Measurements from ENCODE around the gene RASGRP4. TPM values are rescaled to one million over a fixed set of nuclear protein-coding genes. Genes with fewer than 3 reads are reported as not detected.

The RASGRP4 gene
- total and polyA plus RNA-seq, 10 of the 15 experiments (the other 5 are each of a cell fraction or from before 2014, with no cell fraction given), result 0.24 to 7.4 (median 3.3) TPM

DNA sequence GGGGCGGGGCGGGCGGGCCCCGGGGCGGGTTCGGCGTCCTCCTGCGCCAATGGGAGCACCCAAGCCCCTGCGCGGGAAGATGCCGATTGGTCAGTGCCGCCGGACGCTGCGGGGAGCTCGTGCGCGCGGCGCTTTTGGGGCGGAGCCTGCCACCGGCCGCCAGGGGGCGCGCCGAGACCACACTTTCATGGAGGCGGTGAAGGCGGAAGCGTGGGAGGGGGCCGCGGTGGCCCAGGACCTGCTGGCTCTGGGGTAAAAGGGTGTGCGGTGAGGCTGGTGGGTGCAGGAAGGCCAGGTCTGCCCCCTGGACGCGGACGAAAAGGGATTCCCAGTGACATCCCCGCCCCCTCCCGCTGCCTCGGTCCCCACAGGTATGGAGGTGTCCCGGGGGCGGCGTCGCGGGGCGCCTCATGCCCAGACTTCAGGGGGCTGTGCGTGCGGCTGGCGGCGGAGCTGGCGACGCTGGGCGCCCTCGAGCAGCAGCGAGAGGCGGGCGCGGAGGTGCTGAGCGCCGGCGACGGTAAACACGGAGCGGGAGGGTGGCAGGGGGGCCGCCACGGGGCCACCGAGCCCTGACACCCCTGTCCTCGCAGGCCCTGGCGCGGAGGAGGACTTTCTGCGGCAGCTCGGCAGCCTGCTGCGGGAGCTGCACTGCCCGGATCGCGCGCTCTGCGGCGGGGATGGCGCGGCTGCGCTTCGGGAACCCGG is 22.9 kb downstream of the RASGRP4 start, which contains the start of gene FAM98C:
TSS of gene FAM98C (plus strand) at position 127 of the 708 bp plus-strand sequence. CDS start at position 188, 61 bp downstream.
- H3K4me3 ChIP-seq, result peak within 1 kb of the TSS; percentile 86
- TF ChIP-seq NRF1 (conservative IDR thresholded peaks at IDR 0.05; ENCODE audit: low read depth, low read length), result peak; percentile 39; the same call in 1 of the 2 replicates
- no peak for TF ChIP-seq CBFB (IDR thresholded peaks at IDR 0.05; ENCODE audit: low read depth)
- peak; percentile 94 to 98 for TF ChIP-seq BHLHE40 (IDR thresholded peaks at IDR 0.05; ENCODE audit: borderline replicate concordance in 1 of 2, low read depth in 2 of 2, low read length in 1 of 2)
- no peak for TF ChIP-seq BCL11A (IDR thresholded peaks at IDR 0.05; ENCODE audit: low read depth, low read length)
- TF ChIP-seq MTA3 (IDR thresholded peaks at IDR 0.05; ENCODE audit: borderline replicate concordance, low read length), result no peak
- TF ChIP-seq, protein P1, sequence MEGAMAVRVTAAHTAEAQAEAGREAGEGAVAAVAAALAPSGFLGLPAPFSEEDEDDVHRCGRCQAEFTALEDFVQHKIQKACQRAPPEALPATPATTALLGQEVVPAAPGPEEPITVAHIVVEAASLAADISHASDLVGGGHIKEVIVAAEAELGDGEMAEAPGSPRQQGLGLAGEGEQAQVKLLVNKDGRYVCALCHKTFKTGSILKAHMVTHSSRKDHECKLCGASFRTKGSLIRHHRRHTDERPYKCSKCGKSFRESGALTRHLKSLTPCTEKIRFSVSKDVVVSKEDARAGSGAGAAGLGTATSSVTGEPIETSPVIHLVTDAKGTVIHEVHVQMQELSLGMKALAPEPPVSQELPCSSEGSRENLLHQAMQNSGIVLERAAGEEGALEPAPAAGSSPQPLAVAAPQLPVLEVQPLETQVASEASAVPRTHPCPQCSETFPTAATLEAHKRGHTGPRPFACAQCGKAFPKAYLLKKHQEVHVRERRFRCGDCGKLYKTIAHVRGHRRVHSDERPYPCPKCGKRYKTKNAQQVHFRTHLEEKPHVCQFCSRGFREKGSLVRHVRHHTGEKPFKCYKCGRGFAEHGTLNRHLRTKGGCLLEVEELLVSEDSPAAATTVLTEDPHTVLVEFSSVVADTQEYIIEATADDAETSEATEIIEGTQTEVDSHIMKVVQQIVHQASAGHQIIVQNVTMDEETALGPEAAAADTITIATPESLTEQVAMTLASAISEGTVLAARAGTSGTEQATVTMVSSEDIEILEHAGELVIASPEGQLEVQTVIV (IDR thresholded peaks at IDR 0.05; ENCODE audit: borderline replicate concordance, partially characterized antibody), result no peak
- TF ChIP-seq RFX5 (IDR thresholded peaks at IDR 0.05; ENCODE audit: low read depth, low read length), result peak; percentile 49; the same call in 1 of the 2 replicates
- TF ChIP-seq CUX1 (IDR thresholded peaks at IDR 0.05; ENCODE audit: insufficient replicate concordance, low read depth, low read length), result no peak
- TF ChIP-seq, protein P2, sequence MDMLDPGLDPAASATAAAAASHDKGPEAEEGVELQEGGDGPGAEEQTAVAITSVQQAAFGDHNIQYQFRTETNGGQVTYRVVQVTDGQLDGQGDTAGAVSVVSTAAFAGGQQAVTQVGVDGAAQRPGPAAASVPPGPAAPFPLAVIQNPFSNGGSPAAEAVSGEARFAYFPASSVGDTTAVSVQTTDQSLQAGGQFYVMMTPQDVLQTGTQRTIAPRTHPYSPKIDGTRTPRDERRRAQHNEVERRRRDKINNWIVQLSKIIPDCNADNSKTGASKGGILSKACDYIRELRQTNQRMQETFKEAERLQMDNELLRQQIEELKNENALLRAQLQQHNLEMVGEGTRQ (IDR thresholded peaks at IDR 0.05; ENCODE audit: borderline replicate concordance, low read depth, low read length), result no peak

More for the DNA sequence above, 22.9 kb downstream of the RASGRP4 start, which contains the start of gene FAM98C:
- no peaks in the 10 kb centered on the region for H4K20me1 ChIP-seq (ENCODE audit: control insufficient read depth, insufficient read depth)
- POLR2A ChIA-PET, result interaction anchor here (1.0 to 2.7 kb wide), 7 partner anchors 13 to 332 kb away, joined by 3 to 13 read pairs (median 3); partner anchors contain the start of genes GGN, MAP4K1 and PSMD8
- ATAC-seq, result peak; percentile 99
- peak within 1 kb of the TSS; percentile 89 for H2AFZ ChIP-seq (ENCODE audit: control insufficient read depth, low read depth, low read length)
- SMC1A ChIA-PET (ENCODE audit: uncharacterized antibody, unreplicated experiment), result interaction anchor here (0.6 to 3.8 kb wide), 22 partner anchors 14 to 531 kb away, joined by 3 to 18 read pairs (median 4); partner anchors contain the start of genes CAPN12, EIF3K, GGN and MAP4K1
- in situ Hi-C loops (cut with MboI) (loop anchor here (25.0 kb wide), 1 partner anchor 234 kb away; the partner anchor contains the start of gene ACTN4), intact Hi-C loops (cut with micrococcal nuclease; ENCODE audit: unreplicated experiment) (loop anchor here (1.0 to 5.0 kb wide), 4 partner anchors 104 to 529 kb away; partner anchors contain the start of genes MRPS12 and SARS2)
- peak; percentile 76 for DNase-seq (ENCODE audit: low read depth, low spot score)
- WGBS (ENCODE audit: insufficient coverage, insufficient replicate concordance, low lambda C conversion rate, missing lambda C conversion rate), result 2% methylated on average over 63 of the region's 82 CpGs
- H3K9ac ChIP-seq (ENCODE audit: control insufficient read depth, insufficient read depth, low read length), result peak within 1 kb of the TSS; percentile 58; the same call in 1 of the 2 replicates
- no peaks in the 10 kb centered on the region for H3K36me3 ChIP-seq (ENCODE audit: control insufficient read depth in 2 of 2, insufficient read depth in 2 of 2, low read length in 1 of 2)
- H3K4me2 ChIP-seq (ENCODE audit: control insufficient read depth, insufficient read depth), result peak within 1 kb of the TSS; percentile 92
- CTCF ChIA-PET, result interaction anchor here (0.5 to 3.2 kb wide), 51 partner anchors 8 to 531 kb away, joined by 3 to 30 read pairs (median 4); partner anchors contain the start of genes ACTN4, CATSPERG, EIF3K and GGN
- H3K79me2 ChIP-seq (ENCODE audit: control insufficient read depth, insufficient read depth, low read length), result no peaks in the 10 kb centered on the region
- no peaks in the 10 kb centered on the region for H3K27me3 ChIP-seq (replicated peaks in 1 of 2; ENCODE audit: control insufficient read depth in 2 of 2, insufficient read depth in 2 of 2, low read length in 1 of 2)
- no TSS peak for BruUV-seq (replicated peaks)
- FAIRE-seq, result no peak
- H3K27ac ChIP-seq (ENCODE audit: control insufficient read depth, insufficient read depth), result peak within 1 kb of the TSS; percentile 72
- no peaks in the 10 kb centered on the region for H3K9me3 ChIP-seq (replicated peaks; ENCODE audit: control insufficient read depth, insufficient read depth, low read length)
- H3K4me1 ChIP-seq (ENCODE audit: control insufficient read depth, insufficient read depth, low read length), result no peaks in the 10 kb centered on the region
- RAD21 ChIA-PET (ENCODE audit: unreplicated experiment), result interaction anchor here (0.6 to 3.1 kb wide), 52 partner anchors 9 to 569 kb away, joined by 3 to 46 read pairs (median 5); partner anchors contain the start of genes ACTN4, CATSPERG, ECH1 and EIF3K

Data from GM12878 (cell line).